GM21619 (cell line): ENCODE data around the gene SCGB2B2.
"Not testable (repeated sequence)": the region's sequence is repeated elsewhere in the genome, so short reads cannot be mapped to it uniquely, and the experiment has no call there.

Source experiments
- ATAC-seq: cut with Tn5 transposase; IDR thresholded peaks from one replicate; pipeline ENCODE4 v1.9.1; 2021; ENCODE audit not compliant: unreplicated experiment

SCGB2B2 gene

DNA sequence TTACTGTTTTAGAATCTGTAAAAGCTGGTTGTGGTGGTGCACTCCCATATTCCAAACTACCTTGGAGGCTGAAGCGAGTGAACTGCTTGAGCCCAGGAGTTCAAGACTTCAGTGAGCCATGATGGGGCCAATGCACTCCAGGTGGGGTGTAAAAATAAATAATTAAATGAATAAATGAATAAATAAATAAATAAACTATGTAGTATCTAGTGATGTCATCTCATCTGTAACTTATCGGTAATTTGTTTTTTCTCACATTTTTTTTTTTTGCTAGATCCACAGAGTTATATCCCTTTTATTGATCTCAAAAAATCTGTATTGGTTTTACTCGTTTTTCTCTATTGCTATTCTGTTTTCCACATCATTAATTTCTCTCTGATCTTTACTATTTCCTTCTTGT is 5.0 kb downstream of the SCGB2B2 start:
- ATAC-seq = no peak

DNA sequence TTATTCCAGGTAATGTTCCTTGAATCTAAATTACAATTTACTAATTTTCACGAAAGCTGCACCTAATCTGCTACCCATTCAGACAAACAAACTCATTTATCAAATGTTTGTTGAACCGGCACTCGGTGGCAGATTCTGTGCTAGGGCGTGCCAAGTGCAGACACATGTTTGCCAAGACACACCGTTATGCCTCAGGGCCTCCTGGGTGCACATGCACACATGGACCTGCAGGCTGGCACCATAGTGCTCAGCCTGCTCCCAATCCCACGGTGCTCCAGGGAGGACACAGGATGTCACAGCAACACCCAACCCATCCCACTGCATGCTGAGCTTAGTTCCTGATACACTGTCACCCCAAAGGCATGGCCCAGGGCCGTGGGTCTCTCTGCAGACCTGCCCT is 7.7 kb downstream of the SCGB2B2 start:
- ATAC-seq = no peak

DNA sequence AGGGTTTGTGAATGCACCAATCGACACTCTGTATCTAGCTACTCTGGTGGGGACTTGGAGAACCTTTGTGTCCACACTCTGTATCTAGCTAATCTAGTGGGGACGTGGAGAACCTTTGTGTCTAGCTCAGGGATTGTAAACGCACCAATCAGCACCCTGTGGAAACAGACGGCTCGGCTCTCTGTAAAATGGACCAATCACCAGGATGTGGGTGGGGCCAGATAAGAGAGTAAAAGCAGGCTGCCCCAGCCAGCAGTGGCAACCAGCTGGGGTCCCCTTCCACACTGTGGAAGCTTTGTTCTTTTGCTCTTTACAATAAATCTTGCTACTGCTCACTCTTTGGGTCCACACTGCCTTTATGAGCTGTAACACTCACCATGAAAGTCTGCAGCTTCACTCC is 8.3 kb downstream of the SCGB2B2 start:
- not testable (repeated sequence) for ATAC-seq

DNA sequence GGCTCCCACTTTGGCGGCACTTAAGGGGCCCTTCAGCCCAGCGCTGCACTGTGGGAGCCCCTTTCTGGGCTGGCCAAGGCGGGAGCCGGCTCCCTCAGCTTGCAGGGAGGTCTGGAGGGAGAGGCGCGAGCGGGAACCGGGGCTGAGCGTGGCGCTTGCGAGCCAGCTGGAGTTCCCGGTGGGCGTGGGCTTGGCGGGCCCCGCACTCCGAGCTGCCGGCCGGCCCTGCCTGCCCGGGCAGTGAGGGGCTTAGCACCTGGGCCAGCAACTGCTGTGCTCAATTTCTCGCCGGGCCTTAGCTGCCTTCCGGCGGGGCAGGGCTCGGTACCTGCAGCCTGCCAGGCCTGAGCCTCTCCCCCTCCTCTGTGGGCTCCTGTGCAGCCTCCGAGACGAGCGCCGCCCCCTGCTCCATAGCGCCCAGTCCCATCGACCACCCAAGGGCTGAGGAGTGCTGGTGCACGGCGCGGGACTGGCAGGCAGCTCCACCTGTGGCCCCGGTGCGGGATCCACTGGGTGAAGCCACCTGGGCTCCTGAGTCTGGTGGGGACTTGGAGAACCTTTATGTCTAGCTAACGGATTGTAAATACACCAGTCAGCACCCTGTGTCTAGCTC is 8.8 kb downstream of the SCGB2B2 start:
- ATAC-seq = not testable (repeated sequence)

DNA sequence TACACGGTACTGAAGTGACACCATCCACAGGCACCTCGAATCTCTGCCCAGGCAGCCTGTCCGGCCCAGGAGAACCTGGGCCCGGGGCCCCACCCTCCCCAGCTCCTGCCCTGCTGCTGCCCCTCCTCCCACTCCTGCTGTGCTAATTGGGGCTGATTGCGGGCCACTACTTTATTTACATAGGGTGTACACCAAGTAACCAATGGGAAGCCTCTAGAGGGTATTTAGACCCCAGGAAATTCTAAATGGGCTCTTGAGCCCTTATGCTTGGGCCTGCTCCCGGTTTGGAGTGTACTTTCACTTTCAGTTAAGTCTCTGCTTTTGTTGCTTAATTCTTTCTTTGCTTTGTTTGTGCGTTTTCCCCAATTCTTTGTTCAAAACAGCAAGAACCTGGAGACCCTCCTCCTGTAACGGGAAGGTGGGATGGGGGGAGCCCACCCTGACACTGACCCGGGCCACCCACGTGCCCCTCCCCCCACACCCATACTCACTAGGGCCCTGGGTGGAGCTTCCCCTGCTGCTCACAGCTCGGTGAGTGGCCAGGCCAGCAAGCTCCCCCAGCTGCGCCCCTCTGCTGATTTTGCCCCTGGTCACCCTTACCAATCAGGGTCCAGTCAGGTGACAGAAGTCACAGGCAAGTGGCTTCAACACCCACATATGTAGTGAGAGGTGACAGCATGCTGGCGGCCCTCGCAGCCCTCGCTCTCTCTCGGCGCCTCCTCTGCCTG is 9.4 kb downstream of the SCGB2B2 start:
- ATAC-seq = no peak

DNA sequence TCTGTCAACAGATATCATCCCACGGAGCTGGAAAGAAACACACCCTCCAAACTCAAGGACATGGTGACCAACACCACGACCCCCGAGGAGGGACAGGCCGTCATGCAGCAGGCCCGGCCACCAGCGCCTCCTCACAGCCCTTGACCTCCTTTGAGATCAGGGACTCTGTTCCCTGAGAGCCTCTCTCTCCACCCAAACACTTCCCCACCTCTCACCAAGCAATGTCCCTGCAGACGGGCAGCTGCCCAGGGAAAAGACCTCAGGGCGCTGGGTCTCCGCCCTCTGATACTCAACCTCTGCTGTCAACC is 10.0 kb downstream of the SCGB2B2 start:
- no peak for ATAC-seq

DNA sequence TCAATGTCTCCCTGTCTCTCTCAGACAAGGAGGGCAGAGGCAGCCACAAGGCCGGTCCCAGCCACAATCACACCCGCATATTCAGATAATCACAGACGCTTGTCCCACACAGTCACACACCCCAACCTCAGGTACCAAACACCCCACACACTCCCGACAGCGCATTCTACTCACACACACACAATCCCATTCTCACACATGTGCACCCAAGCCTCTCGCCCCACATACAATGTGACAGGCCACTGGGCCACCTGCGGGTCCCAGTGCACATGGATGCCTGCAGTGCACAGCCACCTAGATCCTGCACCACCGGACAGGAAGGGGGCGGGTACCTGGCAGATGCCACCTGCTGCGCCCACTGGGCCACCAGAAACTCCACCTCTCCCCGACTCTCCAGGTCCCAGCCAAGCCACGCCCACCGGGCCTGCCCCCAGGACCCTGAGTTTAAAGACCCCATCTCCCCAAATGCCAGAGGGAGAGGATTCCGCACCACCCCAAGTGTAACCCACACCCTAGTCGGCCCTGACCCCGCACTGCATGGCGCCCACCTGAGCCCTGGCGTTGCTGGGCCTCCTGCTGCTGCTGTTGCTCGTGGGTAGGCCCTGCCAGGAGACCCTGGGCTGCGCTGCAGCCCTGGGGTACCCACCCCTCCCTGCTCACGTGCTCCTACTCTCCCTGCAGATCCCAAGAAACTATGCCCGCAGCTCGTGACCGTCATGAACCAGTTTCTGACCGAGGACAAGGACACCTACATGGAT is 10.6 kb downstream of the SCGB2B2 start:
- no peak for ATAC-seq

DNA sequence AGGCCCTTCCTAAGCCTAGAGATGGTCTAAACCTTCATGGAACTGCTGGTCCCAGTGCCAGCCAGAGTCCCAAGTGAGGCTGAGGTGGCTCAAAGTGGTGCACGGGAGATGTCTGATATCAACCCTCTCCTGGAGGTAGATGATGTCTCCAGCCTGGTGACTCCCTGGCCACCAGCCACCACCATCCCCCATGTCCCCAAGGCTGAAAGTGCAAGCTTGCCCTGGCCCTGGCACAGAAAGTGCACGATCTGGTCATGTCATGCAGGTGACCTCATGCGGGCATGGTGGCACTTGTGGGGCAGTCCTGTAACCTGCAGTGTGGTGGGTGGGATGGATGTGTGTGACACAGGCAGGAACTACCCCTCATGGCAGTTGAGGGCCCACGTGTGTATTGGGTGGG is 11.7 kb downstream of the SCGB2B2 start:
- not testable (repeated sequence) for ATAC-seq

DNA sequence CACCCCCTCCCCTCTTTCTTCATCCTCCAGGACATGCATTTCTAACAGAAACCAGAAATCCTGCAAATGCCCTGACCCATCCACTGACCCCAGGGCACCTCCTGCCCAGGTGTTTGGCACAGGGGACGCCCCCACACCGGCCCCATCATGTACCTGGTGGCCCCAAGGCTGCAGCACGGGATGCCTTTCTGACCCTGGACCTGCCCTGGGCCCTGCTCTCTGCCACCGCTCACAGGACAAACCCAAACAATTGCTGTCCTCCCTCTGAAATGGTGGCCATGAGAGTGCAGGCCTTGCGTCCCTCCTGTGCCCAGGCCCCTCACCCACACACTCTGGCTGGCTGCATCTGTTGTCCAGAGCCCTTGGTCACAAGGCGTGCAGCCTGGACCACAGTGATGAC is 12.1 kb downstream of the SCGB2B2 start:
- no peak for ATAC-seq

DNA sequence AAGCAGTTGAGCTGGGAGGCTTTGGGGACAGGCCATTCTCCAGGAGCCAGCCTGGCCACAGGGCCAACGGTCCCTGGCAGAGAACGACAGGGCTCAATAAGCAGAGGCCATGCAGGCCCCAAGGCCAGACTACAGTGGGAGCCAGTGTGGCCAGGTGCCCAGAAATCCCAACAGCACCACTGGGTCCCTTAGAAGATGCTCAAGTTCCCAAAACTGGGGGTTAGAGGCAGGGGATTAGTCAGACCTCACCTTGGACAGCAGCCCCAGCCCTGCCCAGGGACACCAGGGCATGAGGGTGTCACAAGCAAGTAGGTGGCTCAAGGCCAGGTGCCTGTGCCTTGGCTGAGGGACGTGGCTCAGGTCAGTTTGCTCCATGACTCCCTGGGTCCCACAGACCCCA is 12.8 kb downstream of the SCGB2B2 start:
- no peak for ATAC-seq

DNA sequence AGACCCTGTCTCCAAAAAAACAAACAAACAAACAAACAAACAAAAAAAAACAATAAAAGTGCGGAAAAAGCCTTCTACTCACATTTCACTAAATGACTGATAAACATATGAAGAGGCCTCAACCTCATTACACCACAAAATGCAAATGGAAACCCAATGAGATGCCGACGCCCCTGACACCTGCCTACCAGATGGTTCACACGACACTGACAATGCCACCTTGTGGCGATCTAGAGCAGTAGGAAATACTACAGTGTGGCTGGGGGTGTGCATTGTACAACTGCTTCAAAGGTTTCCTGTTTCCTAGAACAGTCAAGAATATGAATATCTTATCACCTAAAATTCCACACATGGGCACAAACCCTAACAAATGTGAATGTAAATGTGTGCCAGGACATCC is 14.0 kb downstream of the SCGB2B2 start:
- ATAC-seq = no peak

DNA sequence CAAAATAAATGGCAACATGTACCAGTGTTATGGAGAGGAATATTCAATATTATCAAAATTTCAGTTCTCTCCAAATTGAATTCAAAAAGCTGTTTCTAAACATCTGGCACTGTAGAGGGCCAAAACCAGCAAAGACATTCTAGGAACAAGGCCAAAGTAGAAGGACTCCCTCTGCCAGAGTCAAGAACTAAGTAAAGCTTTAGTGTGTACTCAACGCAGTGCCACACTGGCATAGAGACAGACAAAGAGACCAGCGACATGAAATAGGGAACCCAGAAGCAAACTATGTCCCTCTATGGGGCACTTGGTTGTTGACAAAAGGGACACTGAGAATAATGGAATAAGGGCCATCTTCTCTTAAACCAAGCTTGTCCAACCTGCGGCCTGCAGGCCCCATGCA is 15.6 kb downstream of the SCGB2B2 start:
- no peak for ATAC-seq

DNA sequence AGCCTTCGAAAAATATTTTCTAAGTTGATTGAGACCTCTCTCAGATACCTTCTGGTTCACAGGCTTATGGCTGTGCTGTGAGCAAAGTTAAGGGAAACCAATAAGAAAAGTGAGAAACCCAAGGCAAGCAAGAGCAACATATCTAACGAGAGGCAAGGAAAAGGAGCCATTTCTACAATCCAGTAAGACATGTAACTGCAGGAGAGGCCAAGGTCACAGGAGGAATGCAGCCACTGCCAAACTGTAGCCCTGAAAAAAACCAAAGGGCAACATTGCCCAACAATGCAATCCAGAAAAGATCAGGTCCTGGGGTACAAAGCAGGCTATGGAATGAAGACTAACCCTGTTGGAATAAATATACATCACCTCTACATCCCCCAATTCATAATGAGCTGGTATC is 21.3 kb downstream of the SCGB2B2 start:
- no peak for ATAC-seq

DNA sequence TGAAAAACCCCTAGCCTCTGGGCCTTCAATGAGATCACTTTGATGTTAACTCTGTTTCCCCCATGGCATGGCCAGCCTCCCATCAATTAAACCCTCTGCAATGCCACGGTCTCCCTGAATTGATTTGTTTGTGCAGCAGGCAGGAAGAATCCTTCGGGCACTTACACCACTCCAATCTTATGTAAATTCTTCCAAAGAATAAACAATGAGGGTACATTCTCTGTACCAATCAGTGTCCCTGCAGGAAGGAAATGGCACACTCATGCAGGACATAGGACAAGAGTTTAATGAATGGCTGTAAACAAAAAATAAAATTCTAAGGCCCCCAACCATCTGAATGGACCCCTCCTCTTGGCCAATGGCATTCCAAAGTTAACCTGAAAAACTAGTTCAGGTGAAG is 22.2 kb downstream of the SCGB2B2 start:
- no peak for ATAC-seq

DNA sequence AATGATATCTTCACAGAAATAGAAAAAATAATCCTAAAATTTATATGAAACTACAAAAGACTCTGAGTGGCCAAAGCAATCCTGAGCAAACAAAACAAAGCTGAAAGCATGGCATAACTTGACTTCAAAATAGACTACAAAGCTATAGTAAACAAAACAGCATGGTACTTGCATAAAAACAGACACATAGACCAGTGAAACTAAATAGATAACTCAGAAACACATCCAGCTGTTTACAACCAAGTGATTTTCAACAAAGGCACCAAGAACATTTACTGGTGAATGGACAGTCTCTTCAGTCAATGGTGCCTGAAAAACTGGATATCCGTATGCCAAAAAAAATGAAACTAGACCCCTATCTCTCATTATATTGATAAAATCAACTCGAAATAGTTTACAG is 25.2 kb downstream of the SCGB2B2 start:
- ATAC-seq = no peak

DNA sequence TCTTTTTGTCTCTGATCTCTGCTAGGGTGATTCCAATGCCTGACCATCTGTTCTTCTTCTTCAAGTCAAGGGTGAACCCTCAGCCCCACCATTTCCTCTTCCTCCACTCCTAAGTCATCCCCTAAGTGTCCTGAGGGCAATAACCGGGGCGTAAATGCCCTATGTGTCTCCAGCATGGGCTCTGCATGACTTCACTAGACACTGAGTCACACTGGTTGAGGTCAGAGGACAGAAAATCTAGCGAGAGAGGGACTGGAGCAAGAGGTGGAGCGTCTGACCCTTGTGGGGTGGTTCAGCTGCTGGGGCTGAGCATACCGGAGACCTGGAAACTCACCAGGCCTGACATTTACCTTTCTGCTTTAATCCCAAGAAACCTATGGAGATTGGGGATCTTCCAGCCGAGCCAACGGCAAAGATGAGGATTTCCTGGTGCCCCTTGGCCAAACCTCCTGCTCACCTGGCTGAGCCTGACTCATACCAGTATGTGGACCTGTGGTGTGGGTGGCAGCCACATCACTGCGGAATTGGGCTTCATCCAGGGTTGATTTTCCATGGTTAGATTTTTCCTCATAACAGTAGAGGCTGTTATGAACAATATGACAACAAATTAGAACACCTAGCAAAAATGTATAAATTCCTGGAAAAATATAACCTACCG is 26.9 kb downstream of the SCGB2B2 start:
- ATAC-seq = no peak

DNA sequence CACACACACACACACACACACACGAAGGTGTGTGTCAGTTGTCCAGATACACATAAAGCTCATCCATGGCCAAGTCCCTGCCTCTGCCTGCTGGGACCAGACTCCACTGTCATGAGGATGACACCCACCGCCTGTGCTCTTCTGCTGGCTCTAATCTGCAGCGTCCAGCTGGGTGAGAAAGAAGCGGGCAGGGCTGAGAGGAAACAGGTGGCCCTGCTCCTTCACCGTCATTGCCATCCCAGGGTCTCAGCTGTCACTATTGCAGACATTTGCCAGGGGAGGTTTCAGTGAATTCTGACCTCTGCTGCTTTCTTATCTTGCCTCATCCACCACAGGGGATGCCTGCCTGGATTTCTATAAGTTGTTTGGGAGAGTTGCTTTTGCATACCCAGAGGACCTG is 31.4 kb downstream of the SCGB2B2 start:
- ATAC-seq = no peak

DNA sequence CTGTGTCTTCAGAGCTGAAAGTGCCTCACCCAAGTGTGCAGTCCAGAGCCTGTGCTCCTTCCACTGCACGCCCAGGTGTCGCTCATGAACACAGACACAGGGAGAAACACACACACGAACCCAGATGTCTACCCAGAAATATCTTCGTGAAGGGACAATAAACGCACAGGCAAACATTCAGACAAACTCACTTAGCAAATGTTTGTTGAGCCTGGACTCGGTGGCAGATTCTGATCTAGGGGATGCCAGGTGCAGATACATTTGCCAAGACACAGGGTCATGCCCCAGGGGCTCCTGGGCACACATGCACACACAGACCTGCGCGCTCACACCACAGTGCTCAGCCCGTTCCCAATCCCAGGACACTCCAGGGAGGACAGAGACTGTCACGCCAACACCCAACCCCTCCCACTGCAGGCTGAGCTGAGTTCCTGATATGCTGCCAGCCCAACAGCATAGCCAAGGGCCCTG is 31.9 kb downstream of the SCGB2B2 start:
- no peak for ATAC-seq

DNA sequence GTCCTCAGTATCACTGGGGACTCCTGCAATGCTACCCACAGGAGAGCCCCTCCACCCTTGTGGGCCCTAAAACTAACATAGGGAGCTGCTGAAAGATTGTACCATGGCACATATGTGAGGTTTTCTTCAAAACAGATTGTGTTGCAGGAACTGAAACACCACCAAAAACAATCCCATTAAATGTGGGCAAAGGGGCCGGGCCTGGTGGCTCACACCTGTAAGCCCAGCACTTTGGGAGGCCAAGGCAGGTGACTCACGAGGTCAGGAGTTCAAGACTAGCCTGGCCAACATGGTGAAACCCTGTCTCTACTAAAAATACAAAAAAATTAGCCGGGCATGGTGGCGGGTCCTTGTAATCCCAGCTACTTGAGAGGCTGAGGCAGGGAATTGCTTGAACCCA is 34.7 kb downstream of the SCGB2B2 start:
- no peak for ATAC-seq

DNA sequence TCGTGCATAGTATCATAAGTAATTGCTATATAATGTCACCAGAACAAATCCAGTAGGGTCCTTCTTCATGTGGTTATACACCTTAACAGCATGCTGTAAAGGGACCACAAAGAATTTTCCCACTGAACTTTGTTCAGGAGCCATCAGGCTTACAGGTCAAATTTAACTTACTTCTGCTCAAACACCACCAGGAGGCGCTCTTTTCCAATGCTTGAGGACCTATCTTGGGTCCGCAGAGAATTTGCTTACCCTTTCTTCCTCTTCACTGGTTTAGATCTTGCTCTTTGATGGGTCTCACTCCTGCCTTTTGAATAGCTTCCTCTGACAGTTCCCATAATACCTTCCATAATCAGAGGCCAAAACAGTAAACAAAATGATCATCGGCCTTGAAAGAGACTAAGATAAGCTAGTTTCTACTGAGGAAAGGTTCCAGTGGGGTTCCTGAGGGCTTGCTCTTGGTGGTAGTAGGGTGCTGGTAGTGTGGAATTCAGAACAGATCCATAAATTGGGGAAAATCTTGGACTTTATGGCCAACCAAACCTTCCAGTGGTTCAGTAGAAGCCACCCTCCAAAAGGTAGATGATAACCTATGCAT is 37.4 kb downstream of the SCGB2B2 start:
- ATAC-seq = no peak

DNA sequence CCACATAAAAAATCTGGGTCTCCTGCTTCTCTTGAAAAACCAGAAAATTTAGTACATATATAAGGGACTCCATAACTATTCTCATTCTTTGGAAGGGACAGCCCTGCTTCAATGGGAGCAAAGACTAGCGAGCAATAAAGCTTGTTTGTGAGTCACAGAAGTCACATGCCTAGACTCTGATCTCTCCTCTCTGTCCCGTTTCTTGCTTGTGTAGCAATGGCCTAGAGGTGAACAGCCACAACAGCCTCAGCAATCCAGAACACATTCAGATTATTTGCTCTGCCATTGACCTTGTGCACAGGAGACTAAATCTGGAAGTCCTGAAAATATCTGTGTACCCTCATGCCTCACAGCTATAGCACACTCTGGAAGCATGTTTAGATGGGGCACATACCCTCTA is 43.2 kb downstream of the SCGB2B2 start:
- no peak for ATAC-seq
